Measurements from ENCODE around the gene TLX2. TPM values are rescaled to one million over a fixed set of nuclear protein-coding genes. Genes with fewer than 3 reads are reported as not detected.

Gene TLX2
- total and polyA plus RNA-seq, 2 of the 13 experiments (the other 11 are each of a cell fraction or from before 2014, with no cell fraction given) = 0.05 to 0.20 TPM

DNA sequence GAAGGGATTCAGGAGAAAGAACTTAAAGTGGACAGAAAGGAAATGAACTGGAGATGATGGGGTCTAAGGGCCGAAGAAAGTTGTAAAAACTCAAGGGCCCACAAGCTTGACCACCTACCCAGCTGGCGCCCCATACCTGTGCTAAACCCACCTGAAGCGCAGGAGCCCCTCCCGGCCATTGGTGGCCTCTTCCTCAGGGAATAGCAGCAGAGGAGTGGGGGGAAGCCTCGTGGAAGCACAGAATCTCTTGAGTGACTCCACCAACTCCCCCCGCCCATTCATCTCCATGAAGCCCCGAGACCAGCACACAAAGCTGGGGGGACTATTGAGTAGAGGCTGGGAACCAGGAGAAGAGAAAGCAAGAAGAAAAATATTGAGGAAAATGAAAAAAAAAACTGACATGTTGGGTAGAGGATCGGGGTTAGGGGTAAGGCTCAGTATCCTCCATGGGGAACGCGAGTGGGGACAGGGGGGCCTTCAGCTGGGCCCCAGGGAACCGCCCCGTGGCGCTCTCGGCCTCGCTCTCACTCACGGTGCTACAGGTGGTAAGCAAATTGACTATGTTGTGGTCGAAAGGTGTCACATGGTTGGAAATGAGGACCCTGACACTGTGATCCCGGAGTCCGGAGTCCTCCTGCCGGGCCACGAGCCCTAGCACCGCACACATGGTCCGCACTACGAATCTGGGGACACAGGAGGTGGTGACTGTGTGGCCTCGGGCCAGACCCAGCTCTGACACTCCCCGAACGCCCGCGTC is 14.5 kb downstream of the TLX2 start (continued):
- TF ChIP-seq, protein P1, sequence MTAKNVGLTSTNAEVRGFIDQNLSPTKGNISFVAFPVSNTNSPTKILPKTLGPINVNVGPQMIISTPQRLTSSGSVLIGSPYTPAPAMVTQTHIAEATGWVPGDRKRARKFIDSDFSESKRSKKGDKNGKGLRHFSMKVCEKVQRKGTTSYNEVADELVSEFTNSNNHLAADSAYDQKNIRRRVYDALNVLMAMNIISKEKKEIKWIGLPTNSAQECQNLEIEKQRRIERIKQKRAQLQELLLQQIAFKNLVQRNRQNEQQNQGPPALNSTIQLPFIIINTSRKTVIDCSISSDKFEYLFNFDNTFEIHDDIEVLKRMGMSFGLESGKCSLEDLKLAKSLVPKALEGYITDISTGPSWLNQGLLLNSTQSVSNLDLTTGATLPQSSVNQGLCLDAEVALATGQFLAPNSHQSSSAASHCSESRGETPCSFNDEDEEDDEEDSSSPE (CRISPR knock-in tag; IDR thresholded peaks at IDR 0.05) = no peak
- TF ChIP-seq MYC (CRISPR knock-in tag; IDR thresholded peaks at IDR 0.05; ENCODE audit: borderline replicate concordance) = peak; percentile 86; the same call in 1 of the 2 replicates
- TF ChIP-seq GFI1 (CRISPR knock-in tag; IDR thresholded peaks at IDR 0.05; ENCODE audit: borderline replicate concordance) = no peak
- no peak for TF ChIP-seq ZNF484 (CRISPR knock-in tag; IDR thresholded peaks at IDR 0.05; ENCODE audit: borderline replicate concordance, low read depth)
- TF ChIP-seq ZNF496 (CRISPR knock-in tag; IDR thresholded peaks at IDR 0.05; ENCODE audit: insufficient replicate concordance) = no peak
- TF ChIP-seq FOXM1 (CRISPR knock-in tag; IDR thresholded peaks at IDR 0.05) = no peak
- TF ChIP-seq BORCS8-MEF2B (CRISPR knock-in tag; IDR thresholded peaks at IDR 0.05) = peak; percentile 80; the same call in 1 of the 2 replicates
- 0 out of 2 replicates have a peak, but pooled peaks have one; percentile 14 for TF ChIP-seq ZNF780A (CRISPR knock-in tag; IDR thresholded peaks at IDR 0.05)
- TF ChIP-seq ZNF263 (CRISPR knock-in tag; IDR thresholded peaks at IDR 0.05) = peak; percentile 86
- TF ChIP-seq CHD4 (IDR thresholded peaks at IDR 0.05; ENCODE audit: borderline replicate concordance, low read length) = no peak
- TF ChIP-seq RFX3 (CRISPR knock-in tag; IDR thresholded peaks at IDR 0.05) = no peak
- TF ChIP-seq, protein P2, sequence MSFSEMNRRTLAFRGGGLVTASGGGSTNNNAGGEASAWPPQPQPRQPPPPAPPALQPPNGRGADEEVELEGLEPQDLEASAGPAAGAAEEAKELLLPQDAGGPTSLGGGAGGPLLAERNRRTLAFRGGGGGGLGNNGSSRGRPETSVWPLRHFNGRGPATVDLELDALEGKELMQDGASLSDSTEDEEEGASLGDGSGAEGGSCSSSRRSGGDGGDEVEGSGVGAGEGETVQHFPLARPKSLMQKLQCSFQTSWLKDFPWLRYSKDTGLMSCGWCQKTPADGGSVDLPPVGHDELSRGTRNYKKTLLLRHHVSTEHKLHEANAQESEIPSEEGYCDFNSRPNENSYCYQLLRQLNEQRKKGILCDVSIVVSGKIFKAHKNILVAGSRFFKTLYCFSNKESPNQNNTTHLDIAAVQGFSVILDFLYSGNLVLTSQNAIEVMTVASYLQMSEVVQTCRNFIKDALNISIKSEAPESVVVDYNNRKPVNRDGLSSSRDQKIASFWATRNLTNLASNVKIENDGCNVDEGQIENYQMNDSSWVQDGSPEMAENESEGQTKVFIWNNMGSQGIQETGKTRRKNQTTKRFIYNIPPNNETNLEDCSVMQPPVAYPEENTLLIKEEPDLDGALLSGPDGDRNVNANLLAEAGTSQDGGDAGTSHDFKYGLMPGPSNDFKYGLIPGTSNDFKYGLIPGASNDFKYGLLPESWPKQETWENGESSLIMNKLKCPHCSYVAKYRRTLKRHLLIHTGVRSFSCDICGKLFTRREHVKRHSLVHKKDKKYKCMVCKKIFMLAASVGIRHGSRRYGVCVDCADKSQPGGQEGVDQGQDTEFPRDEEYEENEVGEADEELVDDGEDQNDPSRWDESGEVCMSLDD (CRISPR knock-in tag; IDR thresholded peaks at IDR 0.05; ENCODE audit: borderline replicate concordance) = no peak
- no peak for TF ChIP-seq ZNF317 (CRISPR knock-in tag; IDR thresholded peaks at IDR 0.05)
- TF ChIP-seq ZNF296 (CRISPR knock-in tag; conservative IDR thresholded peaks at IDR 0.05) = no peak
- TF ChIP-seq, protein P3, sequence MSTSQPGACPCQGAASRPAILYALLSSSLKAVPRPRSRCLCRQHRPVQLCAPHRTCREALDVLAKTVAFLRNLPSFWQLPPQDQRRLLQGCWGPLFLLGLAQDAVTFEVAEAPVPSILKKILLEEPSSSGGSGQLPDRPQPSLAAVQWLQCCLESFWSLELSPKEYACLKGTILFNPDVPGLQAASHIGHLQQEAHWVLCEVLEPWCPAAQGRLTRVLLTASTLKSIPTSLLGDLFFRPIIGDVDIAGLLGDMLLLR (CRISPR knock-in tag; IDR thresholded peaks at IDR 0.05) = no peak
- TF ChIP-seq HNRNPH1 (optimal IDR thresholded peaks at IDR 0.05; ENCODE audit: low read depth, low read length) = no peak
- TF ChIP-seq ZNF790 (CRISPR knock-in tag; IDR thresholded peaks at IDR 0.05; ENCODE audit: borderline replicate concordance) = no peak
- TF ChIP-seq, protein P4, sequence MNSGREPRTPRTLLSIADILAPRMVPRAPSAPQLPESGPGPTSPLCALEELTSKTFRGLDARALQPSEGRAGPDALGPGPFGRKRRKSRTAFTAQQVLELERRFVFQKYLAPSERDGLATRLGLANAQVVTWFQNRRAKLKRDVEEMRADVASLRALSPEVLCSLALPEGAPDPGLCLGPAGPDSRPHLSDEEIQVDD (CRISPR knock-in tag; IDR thresholded peaks at IDR 0.05; ENCODE audit: borderline replicate concordance) = no peak; the same call in 1 of the 2 replicates
- TF ChIP-seq SRY (CRISPR knock-in tag; IDR thresholded peaks at IDR 0.05) = no peak
- no peak for TF ChIP-seq PRMT3 (CRISPR knock-in tag; IDR thresholded peaks at IDR 0.05; ENCODE audit: borderline replicate concordance, low read depth)
- TF ChIP-seq, protein P5, sequence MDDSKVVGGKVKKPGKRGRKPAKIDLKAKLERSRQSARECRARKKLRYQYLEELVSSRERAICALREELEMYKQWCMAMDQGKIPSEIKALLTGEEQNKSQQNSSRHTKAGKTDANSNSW (CRISPR knock-in tag; IDR thresholded peaks at IDR 0.05; ENCODE audit: borderline replicate concordance) = no peak; the same call in 1 of the 2 replicates
- TF ChIP-seq ZBTB42 (CRISPR knock-in tag; IDR thresholded peaks at IDR 0.05) = no peak
- peak; percentile 7; the same call in 1 of the 2 replicates for TF ChIP-seq ZBTB8A (CRISPR knock-in tag; IDR thresholded peaks at IDR 0.05; ENCODE audit: borderline replicate concordance, low read depth)
- peak; percentile 55; the same call in 1 of the 2 replicates for TF ChIP-seq REXO4 (CRISPR knock-in tag; IDR thresholded peaks at IDR 0.05; ENCODE audit: borderline replicate concordance)
- no peak for TF ChIP-seq HNRNPL (IDR thresholded peaks at IDR 0.05; ENCODE audit: low read depth, low read length)

Data from HepG2 (cell line).